ENCODE measurements around the gene GHRL. TPM values are rescaled to one million over a fixed set of nuclear protein-coding genes. Genes with fewer than 3 reads are reported as not detected.

GHRL gene
- total RNA-seq, 1 experiment from 2014 or later: not detected

DNA sequence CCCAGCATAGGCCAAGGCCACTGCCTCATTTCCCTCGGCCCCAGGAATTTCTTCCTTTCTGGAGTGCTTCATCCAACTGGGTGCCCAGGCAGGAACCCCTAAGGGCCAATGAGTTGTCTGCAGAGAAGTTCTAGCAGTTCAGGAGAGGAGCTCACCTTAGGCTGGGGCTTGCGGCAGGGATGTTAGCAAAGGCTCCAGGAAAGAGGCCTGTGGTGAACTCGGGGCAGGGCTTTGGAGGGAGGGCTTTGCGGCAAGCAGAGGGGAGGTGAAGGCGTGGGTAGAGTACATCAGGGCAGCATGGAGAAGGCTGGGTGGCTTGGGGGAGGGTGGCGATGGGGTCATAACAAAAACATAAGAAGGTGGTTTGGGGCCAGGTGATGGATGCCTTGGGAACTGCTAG is 1.1 kb downstream of the GHRL start:
- ChIA-PET CTCF (no interaction called here), POLR2A (no interaction called here), RAD21 (ENCODE audit: low non-redundant PET in 1 of 2, low total read pairs in 2 of 2, uncharacterized antibody in 2 of 2, unreplicated experiment in 2 of 2) (no interaction called here)
- no peak for ATAC-seq
- Histone ChIP-seq H4K20me1 (ENCODE audit: insufficient read depth) (no peaks in the 10 kb centered on the region), H3K4me2 (ENCODE audit: low read length) (no peak overlapping the region), H3K4me1 (ENCODE audit: control insufficient read depth in 1 of 2, insufficient read depth in 2 of 2, low read length in 2 of 2) (peaks cover 0 to 7% of the 10 kb centered on the region in 2 experiments; a peak in 2 of 4 replicates), H3K27ac (ENCODE audit: low read depth, low read length) (no peak overlapping the region), H2AFZ (ENCODE audit: low read depth, low read length, poor library complexity, severe bottlenecking) (no peak overlapping the region), H3K9me3 (ENCODE audit: control insufficient read depth in 1 of 2, insufficient read depth in 1 of 2, low read depth in 1 of 2, low read length in 2 of 2) (no peaks in the 10 kb centered on the region), H3K9me2 (ENCODE audit: insufficient read depth) (no peaks in the 10 kb centered on the region), H3K27me3 (ENCODE audit: insufficient read depth, low read length) (no peaks in the 10 kb centered on the region), H3K4me3 (replicated peaks in 1 of 2; ENCODE audit: low read depth in 1 of 2, low read length in 2 of 2) (no peak overlapping the region), H3K9ac (ENCODE audit: low read length) (no peak overlapping the region), H3K79me2 (ENCODE audit: insufficient read depth, low read length) (no peaks in the 10 kb centered on the region), H3K36me3 (ENCODE audit: control insufficient read depth in 1 of 2, insufficient read depth in 2 of 2, low read length in 2 of 2) (peaks cover 8% of the 10 kb centered on the region in 2 experiments; a peak in 1 of 4 replicates)
- intact Hi-C loops (cut with micrococcal nuclease): no loop called here
- DNase-seq (ENCODE audit: low read depth, low spot score): no peak
- no peak for TF ChIP-seq RAD21 (IDR thresholded peaks at IDR 0.05; ENCODE audit: low read depth)
- no peak for TF ChIP-seq FOSL1 (IDR thresholded peaks at IDR 0.05; ENCODE audit: low read depth)
- TF ChIP-seq ELF1 (IDR thresholded peaks at IDR 0.05; ENCODE audit: borderline replicate concordance, low read depth): no peak
- TF ChIP-seq, protein P1, sequence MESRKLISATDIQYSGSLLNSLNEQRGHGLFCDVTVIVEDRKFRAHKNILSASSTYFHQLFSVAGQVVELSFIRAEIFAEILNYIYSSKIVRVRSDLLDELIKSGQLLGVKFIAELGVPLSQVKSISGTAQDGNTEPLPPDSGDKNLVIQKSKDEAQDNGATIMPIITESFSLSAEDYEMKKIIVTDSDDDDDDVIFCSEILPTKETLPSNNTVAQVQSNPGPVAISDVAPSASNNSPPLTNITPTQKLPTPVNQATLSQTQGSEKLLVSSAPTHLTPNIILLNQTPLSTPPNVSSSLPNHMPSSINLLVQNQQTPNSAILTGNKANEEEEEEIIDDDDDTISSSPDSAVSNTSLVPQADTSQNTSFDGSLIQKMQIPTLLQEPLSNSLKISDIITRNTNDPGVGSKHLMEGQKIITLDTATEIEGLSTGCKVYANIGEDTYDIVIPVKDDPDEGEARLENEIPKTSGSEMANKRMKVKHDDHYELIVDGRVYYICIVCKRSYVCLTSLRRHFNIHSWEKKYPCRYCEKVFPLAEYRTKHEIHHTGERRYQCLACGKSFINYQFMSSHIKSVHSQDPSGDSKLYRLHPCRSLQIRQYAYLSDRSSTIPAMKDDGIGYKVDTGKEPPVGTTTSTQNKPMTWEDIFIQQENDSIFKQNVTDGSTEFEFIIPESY (IDR thresholded peaks at IDR 0.05; ENCODE audit: extremely low read depth, insufficient replicate concordance, low read length): no peak
- no peak for TF ChIP-seq SP1 (IDR thresholded peaks at IDR 0.05; ENCODE audit: low read depth)
- no peak for TF ChIP-seq ZFX (IDR thresholded peaks at IDR 0.05)
- TF ChIP-seq REST (IDR thresholded peaks at IDR 0.05; ENCODE audit: low read depth): no peak
- TF ChIP-seq ZNF274 (IDR thresholded peaks at IDR 0.05; ENCODE audit: low read depth, low read length): no peak
- no peak for TF ChIP-seq EZH2 (IDR thresholded peaks at IDR 0.05)
- TF ChIP-seq ATF3 (IDR thresholded peaks at IDR 0.05): no peak
- no peak for TF ChIP-seq TCF7L2 (IDR thresholded peaks at IDR 0.05; ENCODE audit: borderline replicate concordance, extremely low read depth, insufficient read depth, insufficient read length)
- TF ChIP-seq SRF (IDR thresholded peaks at IDR 0.05; ENCODE audit: low read depth): no peak
- TF ChIP-seq CEBPB (IDR thresholded peaks at IDR 0.05; ENCODE audit: low read depth): no peak
- TF ChIP-seq POLR2AphosphoS5 (IDR thresholded peaks at IDR 0.05; ENCODE audit: low read depth, low read length): no peak
- no peak for TF ChIP-seq EZH2phosphoT487 (IDR thresholded peaks at IDR 0.05; ENCODE audit: borderline replicate concordance)
- TF ChIP-seq, protein P2, sequence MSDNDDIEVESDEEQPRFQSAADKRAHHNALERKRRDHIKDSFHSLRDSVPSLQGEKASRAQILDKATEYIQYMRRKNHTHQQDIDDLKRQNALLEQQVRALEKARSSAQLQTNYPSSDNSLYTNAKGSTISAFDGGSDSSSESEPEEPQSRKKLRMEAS (IDR thresholded peaks at IDR 0.05): no peak
- TF ChIP-seq YY1 (IDR thresholded peaks at IDR 0.05; ENCODE audit: extremely low read depth, insufficient replicate concordance, low read depth, low read length): no peak
- no peak for TF ChIP-seq CBX3 (IDR thresholded peaks at IDR 0.05; ENCODE audit: low read depth)
- TF ChIP-seq, protein P3, sequence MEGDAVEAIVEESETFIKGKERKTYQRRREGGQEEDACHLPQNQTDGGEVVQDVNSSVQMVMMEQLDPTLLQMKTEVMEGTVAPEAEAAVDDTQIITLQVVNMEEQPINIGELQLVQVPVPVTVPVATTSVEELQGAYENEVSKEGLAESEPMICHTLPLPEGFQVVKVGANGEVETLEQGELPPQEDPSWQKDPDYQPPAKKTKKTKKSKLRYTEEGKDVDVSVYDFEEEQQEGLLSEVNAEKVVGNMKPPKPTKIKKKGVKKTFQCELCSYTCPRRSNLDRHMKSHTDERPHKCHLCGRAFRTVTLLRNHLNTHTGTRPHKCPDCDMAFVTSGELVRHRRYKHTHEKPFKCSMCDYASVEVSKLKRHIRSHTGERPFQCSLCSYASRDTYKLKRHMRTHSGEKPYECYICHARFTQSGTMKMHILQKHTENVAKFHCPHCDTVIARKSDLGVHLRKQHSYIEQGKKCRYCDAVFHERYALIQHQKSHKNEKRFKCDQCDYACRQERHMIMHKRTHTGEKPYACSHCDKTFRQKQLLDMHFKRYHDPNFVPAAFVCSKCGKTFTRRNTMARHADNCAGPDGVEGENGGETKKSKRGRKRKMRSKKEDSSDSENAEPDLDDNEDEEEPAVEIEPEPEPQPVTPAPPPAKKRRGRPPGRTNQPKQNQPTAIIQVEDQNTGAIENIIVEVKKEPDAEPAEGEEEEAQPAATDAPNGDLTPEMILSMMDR (IDR thresholded peaks at IDR 0.05 in 2 of 3, conservative IDR thresholded peaks at IDR 0.05 in 1 of 3; ENCODE audit: borderline replicate concordance in 1 of 3, insufficient read depth in 1 of 3, low read depth in 2 of 3, low read length in 2 of 3): no peak
- BruUV-seq (replicated peaks): no TSS peak

All from HCT116 (cell line).